Ishikawa (cell line): ENCODE results near the gene SOX15.

Source experiments
- EGR1 ChIP-seq: IDR thresholded peaks from 2 replicates; pipeline ENCODE4 v1.6.1; 2012
- TEAD4 ChIP-seq: IDR thresholded peaks from 2 replicates; pipeline ENCODE4 v1.6.1; 2012
- TF ChIP-seq, protein P1 (sequence below): IDR thresholded peaks from 2 replicates; pipeline ENCODE4 v1.6.1; 2012

DNA sequence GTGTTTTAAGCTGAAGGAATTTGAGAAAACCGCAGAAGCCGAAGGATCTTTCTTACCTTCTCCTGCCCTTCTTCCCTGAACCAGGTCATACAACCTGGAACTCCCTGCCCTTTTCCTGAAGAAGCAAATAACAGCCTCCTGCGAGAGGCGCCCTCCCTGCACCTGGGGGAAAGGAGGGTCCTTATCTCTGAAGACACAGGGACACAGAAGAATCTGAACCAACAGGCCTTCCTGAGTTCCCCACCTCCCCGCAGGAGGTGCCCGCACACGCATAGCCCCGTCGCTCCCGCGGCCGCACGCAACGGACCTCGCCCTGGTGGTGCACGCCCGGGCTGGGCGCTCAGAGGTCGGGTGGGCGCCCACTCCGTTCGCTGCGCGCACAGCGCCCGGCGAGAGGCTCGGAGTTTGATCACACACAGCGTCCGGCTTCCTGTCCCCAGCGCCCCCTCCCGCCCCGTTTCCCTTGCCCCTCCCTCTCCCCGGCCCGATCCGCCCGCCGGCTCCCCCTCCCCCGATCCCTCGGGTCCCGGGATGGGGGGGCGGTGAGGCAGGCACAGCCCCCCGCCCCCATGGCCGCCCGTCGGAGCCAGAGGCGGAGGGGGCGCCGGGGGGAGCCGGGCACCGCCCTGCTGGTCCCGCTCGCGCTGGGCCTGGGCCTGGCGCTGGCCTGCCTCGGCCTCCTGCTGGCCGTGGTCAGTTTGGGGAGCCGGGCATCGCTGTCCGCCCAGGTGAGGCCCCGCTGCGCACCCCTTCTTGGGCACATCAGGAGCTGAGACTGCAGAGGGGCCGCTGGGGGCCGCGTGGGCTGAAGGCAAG, 41.1 kb downstream of the SOX15 start, which contains the start of gene TNFSF12:
- TF ChIP-seq EGR1: no peak
- TF ChIP-seq TEAD4: no peak
- TF ChIP-seq, protein P1, sequence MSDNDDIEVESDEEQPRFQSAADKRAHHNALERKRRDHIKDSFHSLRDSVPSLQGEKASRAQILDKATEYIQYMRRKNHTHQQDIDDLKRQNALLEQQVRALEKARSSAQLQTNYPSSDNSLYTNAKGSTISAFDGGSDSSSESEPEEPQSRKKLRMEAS: no peak
